ENCODE data around the gene TMEM8B.
A peak's percentile ranks its signal among the peaks of the same experiment; 100 is the strongest.
"Not testable (repeated sequence)": the region's sequence is repeated elsewhere in the genome, so short reads cannot be mapped to it uniquely, and the experiment has no call there.

The TMEM8B gene

GRCh38 chr9:35864695-35865255, 35.7 kb downstream of the TMEM8B start:
- no peak for DNase-seq (ENCODE audit: low read depth)

GRCh38 chr9:35867538-35867937, 38.5 kb downstream of the TMEM8B start:
- no peak for DNase-seq (ENCODE audit: low read depth)

- DNase-seq (ENCODE audit: low read depth): no peak
Measured at GRCh38 chr9:35868933-35869332, 39.9 kb downstream of the TMEM8B start.

GRCh38 chr9:35869621-35870216, 40.7 kb downstream of the TMEM8B start:
- no peak for DNase-seq (ENCODE audit: low read depth)

- DNase-seq (ENCODE audit: low read depth): no peak
Measured at GRCh38 chr9:35870351-35870923, 41.4 kb downstream of the TMEM8B start, which contains the start of gene OR13J1. TSS of gene OR13J1 (minus strand) at chr9:35870401. CDS start at chr9:35870401, 0 bp downstream.

- no peak for DNase-seq (ENCODE audit: low read depth)
Measured at GRCh38 chr9:35871545-35871944, 42.5 kb downstream of the TMEM8B start.

- DNase-seq (ENCODE audit: low read depth): no peak
Measured at GRCh38 chr9:35872505-35872904, 43.5 kb downstream of the TMEM8B start.

GRCh38 chr9:35882263-35882848, 53.3 kb downstream of the TMEM8B start:
- DNase-seq (ENCODE audit: low read depth): no peak

- DNase-seq (ENCODE audit: low read depth): no peak
Measured at GRCh38 chr9:35882996-35883395, 54.0 kb downstream of the TMEM8B start.

GRCh38 chr9:35884908-35885307, 55.9 kb downstream of the TMEM8B start:
- not testable (repeated sequence) for DNase-seq (ENCODE audit: low read depth)

GRCh38 chr9:35891646-35892045, 62.6 kb downstream of the TMEM8B start:
- no peak for DNase-seq (ENCODE audit: low read depth)

- no peak for DNase-seq (ENCODE audit: low read depth)
Measured at GRCh38 chr9:35892051-35892450, 63.0 kb downstream of the TMEM8B start.

- DNase-seq (ENCODE audit: low read depth): no peak
Measured at GRCh38 chr9:35896570-35896969, 67.5 kb downstream of the TMEM8B start.

GRCh38 chr9:35897376-35898099, 68.5 kb downstream of the TMEM8B start:
- DNase-seq (ENCODE audit: low read depth): not testable (repeated sequence)

GRCh38 chr9:35898337-35898736, 69.3 kb downstream of the TMEM8B start:
- DNase-seq (ENCODE audit: low read depth): no peak

GRCh38 chr9:35899021-35899420, 70.0 kb downstream of the TMEM8B start:
- DNase-seq (ENCODE audit: low read depth): no peak

- no peak for DNase-seq (ENCODE audit: low read depth)
Measured at GRCh38 chr9:35903049-35903448, 74.0 kb downstream of the TMEM8B start.

- DNase-seq (ENCODE audit: low read depth): no peak
Measured at GRCh38 chr9:35904338-35904737, 75.3 kb downstream of the TMEM8B start.

- DNase-seq (ENCODE audit: low read depth): no peak
Measured at GRCh38 chr9:35905051-35905781, 76.2 kb downstream of the TMEM8B start.

- peak; percentile 79 for DNase-seq (ENCODE audit: low read depth)
Measured at GRCh38 chr9:35905912-35906679, 77.1 kb downstream of the TMEM8B start, which contains the start of gene HRCT1. TSS of gene HRCT1 (plus strand) at chr9:35906202. CDS start at chr9:35906288, 86 bp downstream.

All from GM04503 (cell line).